Liver (tissue), 9 donors: ENCODE data around the gene JAG2. TPM values are rescaled to one million over a fixed set of nuclear protein-coding genes. Genes with fewer than 3 reads are reported as not detected.

ENCODE experiments used
- DNase-seq: peaks from one replicate; pipeline ENCODE4 v3.0.0-alpha.2; 2017; ENCODE audit warnings: low spot score
- H3K27ac ChIP-seq, 2 donors: one replicate each; pipeline ENCODE4 v1.7.0; 2013; ENCODE audit warnings: inconsistent platforms in 2 of 2, low read length in 2 of 2, control low read depth in 1 of 2, low read depth in 1 of 2, mild to moderate bottlenecking in 1 of 2
- H3K27me3 ChIP-seq, 4 donors: one replicate each; pipeline versions ENCODE4 v1.6.1 to v1.7.0; 2013; ENCODE audit warnings: low read length in 3 of 4, inconsistent platforms in 1 of 4, mild to moderate bottlenecking in 1 of 4, moderate library complexity in 1 of 4; ENCODE audit not compliant: control insufficient read depth in 4 of 4, insufficient read depth in 4 of 4
- H3K36me3 ChIP-seq, 4 donors: one replicate each; pipeline versions ENCODE4 v1.6.1 to v1.7.0; 2013; ENCODE audit warnings: low read length in 3 of 4, mild to moderate bottlenecking in 3 of 4, low read depth in 1 of 4, moderate library complexity in 1 of 4; ENCODE audit not compliant: control insufficient read depth in 4 of 4, insufficient read depth in 3 of 4
- H3K4me1 ChIP-seq, 4 donors: one replicate each; pipeline versions ENCODE4 v1.6.1 to v1.7.0; 2013; ENCODE audit warnings: low read length in 3 of 4, mild to moderate bottlenecking in 3 of 4, moderate library complexity in 1 of 4; ENCODE audit not compliant: control insufficient read depth in 4 of 4, insufficient read depth in 4 of 4
- H3K4me3 ChIP-seq, 3 donors: one replicate each; pipeline versions ENCODE4 v1.6.1 to v1.7.0; 2013; ENCODE audit warnings: low read length in 3 of 3, control low read depth in 1 of 3, low read depth in 1 of 3, mild to moderate bottlenecking in 1 of 3
- H3K9ac ChIP-seq, 2 donors: one replicate each; pipeline ENCODE4 v1.7.0; 2013; ENCODE audit warnings: low read length in 2 of 2, mild to moderate bottlenecking in 2 of 2, moderate library complexity in 2 of 2, control low read depth in 1 of 2, low read depth in 1 of 2
- H3K9me3 ChIP-seq, 4 donors: one replicate each; pipeline versions ENCODE4 v1.6.1 to v1.7.0; 2013; ENCODE audit warnings: low read length in 3 of 4; ENCODE audit not compliant: control insufficient read depth in 4 of 4
- ATF3 ChIP-seq: IDR thresholded peaks from 2 replicates; pipeline ENCODE4 v1.6.1; 2016; ENCODE audit warnings: antibody characterized with exemption
- CTCF ChIP-seq: fragments of 150-350 bp; IDR thresholded peaks from 2 replicates; pipeline ENCODE4 v1.5.1; 2017; ENCODE audit warnings: improper control_type of control experiment, low read depth, low read length; ENCODE audit not compliant: missing input control
- EGR1 ChIP-seq, 2 donors: IDR thresholded peaks; 2 replicates each; pipeline ENCODE4 v1.6.1; 2016 to 2018; ENCODE audit warnings: antibody characterized with exemption in 2 of 2, low read depth in 2 of 2
- FOXA1 ChIP-seq: IDR thresholded peaks from 2 replicates; pipeline ENCODE4 v1.6.1; 2016; ENCODE audit warnings: antibody characterized with exemption
- FOXA2 ChIP-seq: IDR thresholded peaks from 2 replicates; pipeline ENCODE4 v1.6.1; 2016; ENCODE audit warnings: antibody characterized with exemption
- GABPA ChIP-seq, 2 donors: IDR thresholded peaks in 1 of 2; conservative IDR thresholded peaks in 1 of 2; 2 replicates each; pipeline ENCODE4 v1.6.1; 2016; ENCODE audit warnings: antibody characterized with exemption in 2 of 2, mild to moderate bottlenecking in 1 of 2, moderate library complexity in 1 of 2
- HNF4A ChIP-seq, 2 donors: conservative IDR thresholded peaks; 2 replicates each; pipeline ENCODE4 v1.6.1; 2016; ENCODE audit warnings: antibody characterized with exemption in 2 of 2, mild to moderate bottlenecking in 2 of 2
- HNF4G ChIP-seq: IDR thresholded peaks from 2 replicates; pipeline ENCODE4 v1.6.1; 2016; ENCODE audit warnings: antibody characterized with exemption
- JUND ChIP-seq, 2 donors: IDR thresholded peaks; 2 replicates each; pipeline ENCODE4 v1.6.1; 2016; ENCODE audit warnings: antibody characterized with exemption in 2 of 2
- NR2F2 ChIP-seq: IDR thresholded peaks from 2 replicates; pipeline ENCODE4 v1.6.1; 2016; ENCODE audit warnings: antibody characterized with exemption
- RAD21 ChIP-seq, 2 donors: IDR thresholded peaks; 2 replicates each; pipeline ENCODE4 v1.6.1; 2016; ENCODE audit warnings: antibody characterized with exemption in 2 of 2, mild to moderate bottlenecking in 2 of 2
- RXRA ChIP-seq, 2 donors: IDR thresholded peaks; 2 replicates each; pipeline ENCODE4 v1.6.1; 2017 to 2018; ENCODE audit warnings: antibody characterized with exemption in 2 of 2, mild to moderate bottlenecking in 1 of 2
- SP1 ChIP-seq: IDR thresholded peaks from 2 replicates; pipeline ENCODE4 v1.6.1; 2018; ENCODE audit warnings: antibody characterized with exemption, mild to moderate bottlenecking
- TAF1 ChIP-seq: conservative IDR thresholded peaks from 2 replicates; pipeline ENCODE4 v1.6.1; 2016; ENCODE audit warnings: antibody characterized with exemption, mild to moderate bottlenecking
- YY1 ChIP-seq: IDR thresholded peaks from 2 replicates; pipeline ENCODE4 v1.6.1; 2016; ENCODE audit warnings: antibody characterized with exemption, mild to moderate bottlenecking
- ZBTB33 ChIP-seq: IDR thresholded peaks from 2 replicates; pipeline ENCODE4 v1.6.1; 2016; ENCODE audit warnings: antibody characterized with exemption
- WGBS: extraction: QIAGEN DNeasy Blood & Tissue Kit; methylation state at CpG from one replicate; pipeline ENCODE4 v1.1.7; 2013; 5-methylcytosine and 5-hydroxymethylcytosine counted together
- polyA plus RNA-seq, 2 donors: library from polyadenylated mRNA; stranded (reverse) in 1 of 2; unstranded in 1 of 2; fragments of 200-250 nt in 1 of 2; fragments of >200 nt in 1 of 2; fragmentation: Nextera tagmentation in 1 of 2; extraction: Ambion mirVana in 1 of 2; gene quantifications; one replicate each; pipeline versions ENCODE4 v1.2.1 to v1.2.3, GENCODE V29; 2013 to 2015
- total RNA-seq, 2 donors: library from RNA; depleted of rRNA; stranded (reverse); fragments of >200 nt; gene quantifications; one replicate each; pipeline ENCODE4 v1.2.3, GENCODE V29; 2014
- TF ChIP-seq, protein P1 (sequence below): IDR thresholded peaks from 2 replicates; pipeline ENCODE4 v1.6.1; 2016; ENCODE audit warnings: antibody characterized with exemption, mild to moderate bottlenecking
- TF ChIP-seq, protein P2 (sequence below): IDR thresholded peaks from 2 replicates; pipeline ENCODE4 v1.6.1; 2016; ENCODE audit warnings: antibody characterized with exemption
- donor health status: healthy.
- donor health status: healthy.
- donor health status: healthy.
- donor health status: healthy.
- donor health status: healthy.

The JAG2 gene
- total and polyA plus RNA-seq, 4 donors, result 0.24 to 1.0 (median 0.54) TPM

DNA sequence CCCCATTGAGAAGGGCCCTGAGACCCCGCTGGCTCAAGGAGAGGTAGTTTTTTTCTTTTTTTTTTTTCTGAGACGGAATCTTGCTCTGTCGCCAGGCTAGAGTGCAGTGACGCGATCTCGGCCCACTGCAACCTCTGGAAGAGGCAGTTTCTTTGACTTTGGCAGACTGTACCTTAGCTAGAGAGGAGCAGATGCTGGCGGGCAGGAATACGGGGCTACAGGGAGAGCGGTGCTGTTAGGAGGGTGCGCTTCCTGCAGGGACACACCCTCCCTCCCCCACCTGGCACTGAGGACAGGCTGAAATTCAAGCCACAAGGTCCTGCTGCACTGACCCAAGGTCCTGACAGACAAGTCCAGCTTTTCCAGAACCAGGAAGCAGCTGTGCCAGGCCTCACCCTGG is 44.8 kb upstream of the JAG2 start:
- no peaks in the 10 kb centered on the region for H3K4me1 ChIP-seq
- peaks cover 0 to 36% (median 2%) of the 10 kb centered on the region in 4 donors for H3K36me3 ChIP-seq
- no peaks in the 10 kb centered on the region for H3K9me3 ChIP-seq
- WGBS, result 96% methylated on average over 10 of the region's 10 CpGs
- no peak overlapping the region for H3K9ac ChIP-seq
- no peak for DNase-seq
- no peaks in the 10 kb centered on the region for H3K27me3 ChIP-seq
- no peak overlapping the region for H3K4me3 ChIP-seq
- no peak overlapping the region for H3K27ac ChIP-seq
- TF ChIP-seq FOXA1 (no peak), JUND (IDR thresholded peaks at IDR 0.05) (no peak), RAD21 (IDR thresholded peaks at IDR 0.05) (no peak), SP1 (no peak), HNF4G (no peak), TAF1 (no peak), NR2F2 (no peak), GABPA (IDR thresholded peaks at IDR 0.05 in 1 of 2, conservative IDR thresholded peaks at IDR 0.05 in 1 of 2) (no peak), RXRA (IDR thresholded peaks at IDR 0.05) (no peak), ZBTB33 (no peak), YY1 (no peak), FOXA2 (no peak), HNF4A (conservative IDR thresholded peaks at IDR 0.05) (no peak), EGR1 (IDR thresholded peaks at IDR 0.05; ENCODE audit: low read depth in 2 of 2) (no peak), ATF3 (no peak), CTCF (no peak)
- TF ChIP-seq, protein P1, sequence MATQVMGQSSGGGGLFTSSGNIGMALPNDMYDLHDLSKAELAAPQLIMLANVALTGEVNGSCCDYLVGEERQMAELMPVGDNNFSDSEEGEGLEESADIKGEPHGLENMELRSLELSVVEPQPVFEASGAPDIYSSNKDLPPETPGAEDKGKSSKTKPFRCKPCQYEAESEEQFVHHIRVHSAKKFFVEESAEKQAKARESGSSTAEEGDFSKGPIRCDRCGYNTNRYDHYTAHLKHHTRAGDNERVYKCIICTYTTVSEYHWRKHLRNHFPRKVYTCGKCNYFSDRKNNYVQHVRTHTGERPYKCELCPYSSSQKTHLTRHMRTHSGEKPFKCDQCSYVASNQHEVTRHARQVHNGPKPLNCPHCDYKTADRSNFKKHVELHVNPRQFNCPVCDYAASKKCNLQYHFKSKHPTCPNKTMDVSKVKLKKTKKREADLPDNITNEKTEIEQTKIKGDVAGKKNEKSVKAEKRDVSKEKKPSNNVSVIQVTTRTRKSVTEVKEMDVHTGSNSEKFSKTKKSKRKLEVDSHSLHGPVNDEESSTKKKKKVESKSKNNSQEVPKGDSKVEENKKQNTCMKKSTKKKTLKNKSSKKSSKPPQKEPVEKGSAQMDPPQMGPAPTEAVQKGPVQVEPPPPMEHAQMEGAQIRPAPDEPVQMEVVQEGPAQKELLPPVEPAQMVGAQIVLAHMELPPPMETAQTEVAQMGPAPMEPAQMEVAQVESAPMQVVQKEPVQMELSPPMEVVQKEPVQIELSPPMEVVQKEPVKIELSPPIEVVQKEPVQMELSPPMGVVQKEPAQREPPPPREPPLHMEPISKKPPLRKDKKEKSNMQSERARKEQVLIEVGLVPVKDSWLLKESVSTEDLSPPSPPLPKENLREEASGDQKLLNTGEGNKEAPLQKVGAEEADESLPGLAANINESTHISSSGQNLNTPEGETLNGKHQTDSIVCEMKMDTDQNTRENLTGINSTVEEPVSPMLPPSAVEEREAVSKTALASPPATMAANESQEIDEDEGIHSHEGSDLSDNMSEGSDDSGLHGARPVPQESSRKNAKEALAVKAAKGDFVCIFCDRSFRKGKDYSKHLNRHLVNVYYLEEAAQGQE, result no peak
- TF ChIP-seq, protein P2, sequence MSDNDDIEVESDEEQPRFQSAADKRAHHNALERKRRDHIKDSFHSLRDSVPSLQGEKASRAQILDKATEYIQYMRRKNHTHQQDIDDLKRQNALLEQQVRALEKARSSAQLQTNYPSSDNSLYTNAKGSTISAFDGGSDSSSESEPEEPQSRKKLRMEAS, result no peak
